ENCODE data around the gene SNRPD3.
"Not testable (repeated sequence)": the region's sequence is repeated elsewhere in the genome, so short reads cannot be mapped to it uniquely, and the experiment has no call there.

SNRPD3 gene

DNA sequence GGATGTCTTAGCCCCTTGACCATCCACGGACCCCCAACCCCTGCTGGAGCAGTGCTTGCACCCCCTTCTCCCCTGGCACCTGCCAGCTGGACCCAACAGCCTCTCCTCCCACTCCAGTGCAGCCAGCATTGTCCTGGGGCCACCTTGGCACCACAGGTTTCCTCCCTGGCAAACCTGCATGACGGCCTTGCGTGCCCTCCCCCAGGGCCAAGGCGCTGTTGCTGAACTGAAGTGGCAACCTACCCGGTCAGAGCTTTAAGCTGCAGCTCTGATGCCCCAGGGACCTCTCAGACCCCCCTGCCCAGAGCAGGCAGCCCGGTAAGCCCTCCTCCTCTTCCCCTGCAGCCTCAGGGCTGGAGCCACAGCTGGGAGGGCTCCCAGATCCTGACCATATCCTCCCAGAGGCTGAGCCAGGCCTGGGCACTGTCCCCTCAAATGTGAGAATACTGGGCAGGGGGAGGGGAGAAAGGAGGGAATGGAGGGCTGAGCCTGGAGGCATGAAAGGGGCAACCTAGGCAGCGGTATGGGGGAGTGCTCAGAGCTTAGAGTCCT, 38.8 kb downstream of the SNRPD3 start:
- no peak for TF ChIP-seq CTCF (IDR thresholded peaks at IDR 0.05; ENCODE audit: low read depth, low read length)
- DNase-seq (ENCODE audit: extremely low read depth, low read depth): no peak

GRCh38 chr22:24595228-24595627, 39.4 kb downstream of the SNRPD3 start:
- no peak for TF ChIP-seq CTCF (IDR thresholded peaks at IDR 0.05; ENCODE audit: low read depth, low read length)
- DNase-seq (ENCODE audit: extremely low read depth, low read depth): no peak

DNA sequence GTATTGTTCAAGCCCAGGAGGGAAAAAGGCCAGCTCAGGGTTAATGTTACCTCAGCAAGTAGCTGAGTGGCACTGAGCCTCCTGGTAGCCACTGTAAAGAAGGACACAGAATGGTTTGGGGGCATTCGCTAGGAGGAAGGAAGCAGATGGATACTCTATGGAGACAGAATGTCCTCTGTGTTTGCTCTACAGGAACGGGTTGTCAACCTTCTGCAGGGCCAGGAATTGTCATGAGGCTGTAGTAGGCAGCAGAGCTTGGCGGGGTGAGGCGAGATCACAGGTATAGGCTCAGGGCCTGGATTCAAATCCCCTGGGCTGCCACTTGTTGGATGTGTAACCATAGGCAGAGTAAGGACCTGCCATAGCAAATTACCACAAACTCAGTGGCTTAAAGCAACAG, 40.1 kb downstream of the SNRPD3 start:
- no peak for DNase-seq (ENCODE audit: extremely low read depth, low read depth)
- no peak for TF ChIP-seq CTCF (IDR thresholded peaks at IDR 0.05; ENCODE audit: low read depth, low read length)

- not testable (repeated sequence) for DNase-seq (ENCODE audit: extremely low read depth, low read depth)
These were observed 41.3 kb downstream of the SNRPD3 start for GRCh38 chr22:24597076-24597475.

DNA sequence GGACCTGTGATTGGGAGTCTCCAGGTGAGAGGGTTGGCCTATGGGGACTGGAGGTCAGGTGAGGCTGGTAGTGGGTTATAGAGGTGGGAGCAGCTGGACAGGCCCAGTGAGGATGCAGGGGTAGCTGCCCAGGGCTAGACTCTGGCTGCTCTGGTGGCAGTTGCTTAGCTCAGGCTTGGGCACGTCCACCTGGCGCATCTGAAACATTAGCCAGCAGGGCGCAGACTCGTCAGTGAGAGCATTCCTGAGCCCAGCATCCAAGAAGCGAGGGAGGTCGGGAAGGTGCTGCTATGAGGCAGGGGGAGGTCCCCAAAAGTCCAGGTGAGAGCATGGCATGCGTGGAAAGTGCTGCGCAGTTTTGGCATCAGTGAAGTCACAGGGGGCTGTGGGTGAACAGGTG, 43.7 kb downstream of the SNRPD3 start:
- TF ChIP-seq CTCF (IDR thresholded peaks at IDR 0.05; ENCODE audit: low read depth, low read length): no peak
- DNase-seq (ENCODE audit: extremely low read depth, low read depth): no peak

DNA sequence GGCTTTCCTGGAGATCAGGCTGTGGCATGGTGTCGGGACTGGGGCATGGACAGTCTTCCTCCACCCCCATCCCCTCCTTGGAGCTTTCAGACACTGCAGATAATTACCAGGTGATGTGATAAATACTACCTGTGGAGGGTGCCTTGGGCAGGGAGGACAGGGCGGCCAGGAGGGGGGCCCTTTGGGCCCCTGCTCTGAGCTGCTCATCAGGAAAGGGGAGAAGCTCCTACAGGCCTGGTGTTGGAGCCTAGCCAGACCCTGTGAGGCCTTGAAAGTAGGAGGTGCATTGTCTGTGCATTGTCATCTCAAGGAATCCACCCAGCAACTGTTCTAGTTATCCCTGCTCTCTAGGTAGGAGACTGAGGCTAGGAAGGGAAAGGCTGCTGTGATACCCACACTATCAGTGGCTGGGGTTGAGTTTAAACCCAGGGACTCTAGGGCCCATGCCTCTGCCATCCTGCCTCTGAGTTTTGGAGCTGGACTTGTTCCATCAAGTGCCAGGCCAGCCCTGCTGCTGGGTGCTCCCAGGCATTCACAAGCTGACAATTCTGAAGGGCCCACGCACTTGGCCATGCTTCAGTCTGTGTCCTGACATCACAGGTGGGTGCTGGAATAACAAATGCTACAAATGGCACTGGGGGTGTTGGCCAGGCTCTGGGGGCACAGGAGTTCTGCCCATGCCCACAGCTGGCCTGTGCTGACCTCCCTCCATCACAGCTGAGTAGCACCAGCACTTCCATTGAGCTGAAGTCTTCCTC, 44.3 kb downstream of the SNRPD3 start:
- DNase-seq (ENCODE audit: extremely low read depth, low read depth): not testable (repeated sequence)

DNA sequence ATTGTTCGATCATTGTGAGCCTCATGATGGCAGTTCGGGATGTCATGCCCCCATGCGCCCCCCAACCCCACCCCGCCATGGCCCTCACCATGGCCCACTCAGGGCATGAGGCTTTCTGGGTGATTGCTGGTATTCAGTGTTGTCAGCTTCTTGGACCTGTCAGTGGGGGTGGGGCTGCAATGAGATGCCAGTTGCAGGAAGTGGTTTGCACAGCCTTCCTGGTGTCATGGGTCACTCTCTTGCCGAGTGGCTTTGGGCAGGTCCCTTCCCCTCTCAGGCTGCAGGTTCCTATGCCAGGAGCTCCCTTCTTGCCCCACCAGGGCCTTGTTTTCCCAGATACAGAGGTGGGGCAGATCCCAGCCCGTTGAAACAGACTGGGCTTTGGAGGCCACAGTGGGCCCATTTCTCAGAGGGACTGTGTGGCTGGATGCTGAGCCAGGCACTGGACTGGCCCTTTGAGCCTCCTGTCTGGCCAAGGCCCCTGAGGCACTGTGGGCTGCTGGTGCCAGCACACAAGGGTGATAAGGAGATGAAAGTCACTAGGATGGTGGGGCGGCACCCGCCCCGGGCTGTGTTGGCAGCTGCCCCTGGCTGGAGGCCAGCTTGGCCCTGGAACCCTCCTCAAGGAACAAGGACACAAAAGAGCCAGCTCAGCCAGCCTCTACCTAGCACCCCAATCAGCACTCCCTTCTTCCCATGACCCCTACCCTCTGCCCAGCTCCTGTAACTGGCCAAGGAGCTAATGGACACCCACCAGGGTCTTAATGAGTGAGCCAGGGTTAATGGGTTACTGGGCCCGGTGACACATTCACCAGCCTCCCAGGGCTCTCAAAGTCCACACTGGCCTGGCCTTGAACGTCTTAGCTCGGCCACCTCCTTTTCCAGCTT, 45.7 kb downstream of the SNRPD3 start:
- no peak for DNase-seq (ENCODE audit: extremely low read depth, low read depth)
- TF ChIP-seq CTCF (IDR thresholded peaks at IDR 0.05; ENCODE audit: low read depth, low read length): no peak

DNA sequence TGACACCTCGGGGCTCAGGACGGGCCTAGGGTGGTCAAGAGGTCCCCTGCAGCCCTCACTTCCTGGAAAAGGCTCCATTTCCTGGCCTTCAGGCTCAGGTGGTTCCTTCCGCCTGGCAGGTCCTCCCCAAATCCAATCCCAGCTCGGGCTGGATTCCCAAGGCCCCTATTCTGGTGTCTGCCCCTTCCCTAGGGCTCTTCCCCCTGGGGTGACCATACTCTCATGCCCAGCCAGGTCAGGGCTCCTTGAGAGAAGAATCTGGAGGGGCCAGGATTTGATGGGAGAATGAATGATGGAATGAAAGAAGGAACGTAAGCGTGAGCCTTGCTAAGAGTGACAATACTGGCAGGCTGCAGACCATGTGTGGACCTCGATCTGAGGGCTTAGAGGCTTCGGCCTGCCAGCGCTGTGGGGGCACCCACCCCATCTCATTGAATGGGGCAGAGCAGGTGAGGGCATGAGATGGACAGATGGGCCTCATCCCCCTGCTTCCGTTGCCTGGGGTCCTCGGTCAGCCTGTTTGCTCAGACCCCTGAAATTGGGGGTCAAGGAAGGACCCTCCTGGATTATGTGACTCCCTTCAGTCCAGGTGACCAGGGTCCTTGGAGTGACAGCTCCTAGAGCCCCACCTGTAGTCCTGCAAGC, 46.4 kb downstream of the SNRPD3 start:
- DNase-seq (ENCODE audit: extremely low read depth, low read depth): not testable (repeated sequence)

DNA sequence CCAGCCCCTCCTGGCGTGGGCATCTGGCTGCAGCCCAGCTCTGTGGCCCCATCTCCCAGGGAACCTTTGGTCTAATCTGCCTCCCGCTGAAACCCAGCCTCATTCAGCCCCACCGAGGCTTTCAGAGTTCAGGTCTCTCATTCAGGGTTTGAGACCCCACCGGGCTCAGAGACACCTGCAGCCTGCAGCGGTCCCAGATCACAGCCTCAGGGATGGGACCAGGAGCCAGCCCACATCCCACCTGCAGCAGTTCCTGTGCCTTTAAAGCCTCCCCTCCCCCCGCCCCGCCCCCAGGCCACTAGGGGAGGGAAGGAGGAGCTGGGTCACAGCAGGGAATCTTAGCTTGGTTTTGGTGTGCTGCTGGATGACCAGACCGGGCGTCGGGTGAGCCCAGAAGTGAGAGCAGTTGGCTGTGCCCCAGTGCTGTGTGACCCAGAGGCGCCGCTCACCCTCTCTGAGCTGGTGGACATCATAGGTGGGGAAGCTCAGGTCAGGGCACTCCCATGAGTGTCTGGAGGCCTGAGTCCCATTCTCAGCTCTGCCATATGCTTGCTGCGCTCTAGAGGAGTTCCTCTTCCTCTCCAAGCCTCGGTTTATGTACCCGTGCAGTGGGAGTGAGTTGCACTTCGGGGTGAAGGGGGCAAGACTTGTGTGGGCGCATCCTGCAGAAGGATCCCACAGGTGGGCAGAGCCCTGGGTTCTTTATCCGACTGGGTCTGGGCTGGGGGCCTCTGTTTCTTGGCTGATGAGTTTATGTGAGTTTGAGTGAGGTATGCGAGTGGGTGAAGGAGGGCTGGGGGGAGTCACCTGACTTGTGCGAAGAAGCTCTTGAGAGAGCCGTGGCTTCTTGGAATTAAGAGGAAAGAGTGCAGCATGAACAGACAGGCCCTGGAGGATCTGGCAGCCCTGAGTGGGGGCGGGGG, 47.3 kb downstream of the SNRPD3 start, which contains the start of gene GGT1:
TSS of gene GGT1 (plus strand) at position 347 of the 923 bp plus-strand sequence. CDS start 7,889 bp downstream, outside the sequence.
- DNase-seq (ENCODE audit: extremely low read depth, low read depth): not testable (repeated sequence)

DNA sequence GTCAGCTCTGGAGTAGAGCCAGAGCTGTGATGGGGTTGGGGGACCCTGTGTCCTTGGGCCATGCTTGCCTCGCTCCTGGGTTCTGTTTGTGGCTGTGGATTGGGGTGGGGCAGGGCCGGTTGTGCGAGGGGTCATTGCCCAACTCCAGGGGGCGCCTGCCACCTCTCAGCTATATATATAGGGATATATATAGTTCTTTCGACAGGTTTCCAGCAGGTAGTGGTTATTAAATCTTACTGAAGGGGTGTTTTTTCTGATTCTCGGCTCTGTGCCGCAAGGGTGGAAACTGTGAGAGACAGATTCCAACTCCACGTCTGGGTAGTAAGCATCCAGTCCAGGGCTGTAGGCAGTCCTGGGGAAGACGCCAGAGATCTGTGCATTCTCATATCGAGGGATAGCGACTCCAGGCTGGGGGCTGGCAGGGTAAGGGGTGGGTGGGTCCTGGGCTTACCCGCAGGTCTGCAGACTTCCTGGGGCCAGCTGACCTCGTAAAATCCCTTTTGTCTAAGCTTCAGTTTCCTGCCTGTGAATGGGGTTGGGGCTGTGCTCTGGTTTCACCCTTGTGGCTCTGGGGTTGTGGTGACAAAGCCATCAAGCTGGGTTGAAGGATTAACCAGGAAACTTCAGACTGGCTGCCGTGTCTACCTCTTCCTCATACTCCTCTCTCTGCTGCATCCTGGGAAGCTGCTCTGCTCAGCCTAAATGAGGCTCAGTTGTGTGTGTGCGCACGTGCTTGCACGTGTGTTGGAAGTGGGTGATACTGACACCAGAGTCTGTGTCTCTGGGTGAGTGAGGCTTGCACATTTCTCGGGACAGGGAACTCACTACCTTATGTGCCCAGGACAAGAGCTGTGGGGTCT, 48.2 kb downstream of the SNRPD3 start:
- not testable (repeated sequence) for DNase-seq (ENCODE audit: extremely low read depth, low read depth)

DNA sequence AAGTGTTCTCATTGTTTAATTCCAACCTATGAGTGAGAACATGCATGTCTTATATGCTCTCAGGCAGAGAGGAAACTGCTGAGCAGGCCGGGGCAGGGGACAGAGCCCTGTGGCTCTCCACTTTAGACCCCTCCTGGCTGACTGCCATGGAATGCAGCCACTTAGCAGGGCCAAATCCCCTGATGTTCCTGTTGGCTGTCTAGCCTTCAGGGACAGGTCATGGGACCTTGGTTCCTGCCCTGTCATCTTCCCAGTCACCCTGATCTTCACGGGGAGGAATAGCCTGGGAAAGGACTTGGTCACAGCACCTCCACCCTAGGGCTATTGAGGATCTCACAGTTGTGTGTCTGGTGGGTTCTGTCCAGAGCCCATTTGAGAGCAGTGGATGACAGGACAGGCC, 50.5 kb downstream of the SNRPD3 start:
- not testable (repeated sequence) for DNase-seq (ENCODE audit: extremely low read depth, low read depth)

Measured in AG09319 (cell line).